Neural progenitor cell (in vitro differentiated cells): ENCODE measurements around the gene SEC14L1. TPM values are rescaled to one million over a fixed set of nuclear protein-coding genes. Genes with fewer than 3 reads are reported as not detected.

Experiments used
- DNase-seq: peaks from one replicate; pipeline ENCODE4 v3.0.0-alpha.2; 2016; ENCODE audit warnings: low spot score
- H2AFZ ChIP-seq: fragments of 200-600 bp; sonication (generic); replicated peaks from 2 replicates; pipeline ENCODE4 v1.6.1; 2016; ENCODE audit warnings: antibody characterized with exemption
- H3F3A ChIP-seq: fragments of 200-600 bp; sonication (generic); 2 replicates; pipeline ENCODE4 v1.6.1; 2016; ENCODE audit warnings: antibody characterized with exemption, low read depth
- H3K27ac ChIP-seq: fragments of 200-600 bp; sonication (generic); 2 replicates; pipeline ENCODE4 v1.5.1; 2016; ENCODE audit warnings: mild to moderate bottlenecking
- H3K27me3 ChIP-seq: fragments of 200-600 bp; sonication (generic); 2 replicates; pipeline ENCODE4 v1.6.1; 2016; ENCODE audit warnings: mild to moderate bottlenecking, moderate library complexity
- H3K36me3 ChIP-seq: fragments of 200-600 bp; sonication (generic); 2 replicates; pipeline ENCODE4 v1.5.1; 2016
- H3K4me1 ChIP-seq: fragments of 200-600 bp; sonication (generic); 2 replicates; pipeline ENCODE4 v1.6.1; 2016; ENCODE audit warnings: mixed run types
- H3K4me2 ChIP-seq: fragments of 200-600 bp; sonication (generic); 2 replicates; pipeline ENCODE4 v1.6.1; 2016
- H3K4me3 ChIP-seq: fragments of 200-600 bp; sonication (generic); 2 replicates; pipeline ENCODE4 v1.5.1; 2016
- H3K79me2 ChIP-seq: fragments of 200-600 bp; sonication (generic); 2 replicates; pipeline ENCODE4 v1.6.1; 2016; ENCODE audit warnings: low read depth
- H3K9ac ChIP-seq: fragments of 200-600 bp; sonication (generic); 2 replicates; pipeline ENCODE4 v1.6.1; 2016
- H3K9me3 ChIP-seq: fragments of 200-600 bp; sonication (generic); 2 replicates; pipeline ENCODE4 v1.5.1; 2016; ENCODE audit warnings: low read depth
- H4K20me1 ChIP-seq: fragments of 200-600 bp; sonication (generic); 2 replicates; pipeline ENCODE4 v1.6.1; 2016; ENCODE audit warnings: low read depth
- H3K27ac Mint-ChIP-seq: 3 replicates; pipeline ENCODE4 v1.8.0; 2021; ENCODE audit warnings: mixed read lengths
- H3K27me3 Mint-ChIP-seq: 2 replicates; pipeline ENCODE4 v1.8.0; 2022; ENCODE audit warnings: low read depth, mild to moderate bottlenecking, inconsistent platforms, moderate library complexity, mixed read lengths; ENCODE audit not compliant: insufficient read depth
- H3K36me3 Mint-ChIP-seq: 3 replicates; pipeline ENCODE4 v1.8.0; 2021; ENCODE audit warnings: mixed read lengths
- H3K4me1 Mint-ChIP-seq: 3 replicates; pipeline ENCODE4 v1.8.0; 2021; ENCODE audit warnings: mixed read lengths
- H3K4me3 Mint-ChIP-seq: 3 replicates; pipeline ENCODE4 v1.8.0; 2021; ENCODE audit warnings: mild to moderate bottlenecking, moderate library complexity, mixed read lengths
- H3K9me3 Mint-ChIP-seq: 3 replicates; pipeline ENCODE4 v1.8.0; 2020; ENCODE audit warnings: mixed read lengths
- CTCF ChIP-seq: fragments of 200-600 bp; sonication (generic); IDR thresholded peaks from 2 replicates; pipeline ENCODE4 v1.5.1; 2017; ENCODE audit warnings: antibody characterized with exemption, mild to moderate bottlenecking
- EZH2 ChIP-seq: fragments of 200-600 bp; sonication (generic); IDR thresholded peaks from 2 replicates; pipeline ENCODE4 v1.6.1; 2017; ENCODE audit warnings: antibody characterized with exemption, mild to moderate bottlenecking, moderate library complexity
- EZH2phosphoT487 ChIP-seq: fragments of 200-600 bp; sonication (generic); IDR thresholded peaks from 2 replicates; pipeline ENCODE4 v1.6.1; 2017; ENCODE audit warnings: antibody characterized with exemption
- total RNA-seq: library from RNA; depleted of rRNA; stranded (reverse); fragments of >200 nt; gene quantifications from 2 replicates; pipeline ENCODE4 v1.2.3, GENCODE V29; 2015; ENCODE audit warnings: low replicate concordance

SEC14L1 gene
- total RNA-seq, 1 donor from 2014 or later = 75.0 TPM

GRCh38 chr17:77233127-77233526 lies 92.4 kb downstream of the SEC14L1 start:
- Mint-ChIP-seq H3K36me3 (no peaks in the 10 kb centered on the region), H3K4me1 (peaks cover 8% of the 10 kb centered on the region), H3K9me3 (no peaks in the 10 kb centered on the region), H3K27me3 (peaks cover 10% of the 10 kb centered on the region), H3K27ac (no peak overlapping the region), H3K4me3 (no peak overlapping the region)
- Histone ChIP-seq H3K4me2 (no peak overlapping the region), H3K36me3 (no peaks in the 10 kb centered on the region), H3K9me3 (no peaks in the 10 kb centered on the region), H3K27ac (no peak overlapping the region), H2AFZ (no peak overlapping the region), H3K27me3 (no peaks in the 10 kb centered on the region), H3K4me3 (no peak overlapping the region), H3K79me2 (no peaks in the 10 kb centered on the region), H4K20me1 (no peaks in the 10 kb centered on the region), H3K4me1 (peaks cover 7% of the 10 kb centered on the region), H3K9ac (no peak overlapping the region), H3F3A (no peaks in the 10 kb centered on the region)
- no peak for TF ChIP-seq CTCF
- TF ChIP-seq EZH2 = no peak
- no peak for TF ChIP-seq EZH2phosphoT487
- DNase-seq = no peak

GRCh38 chr17:77233635-77234334 lies 93.0 kb downstream of the SEC14L1 start:
- no peaks in the 10 kb centered on the region for H3K9me3 ChIP-seq
- H3K36me3 Mint-ChIP-seq = no peaks in the 10 kb centered on the region
- H3K27ac Mint-ChIP-seq = no peak overlapping the region

GRCh38 chr17:77234695-77235094 lies 93.9 kb downstream of the SEC14L1 start:
- H3K27ac Mint-ChIP-seq = no peak overlapping the region
- H3K4me1 ChIP-seq = no peaks in the 10 kb centered on the region
- no peaks in the 10 kb centered on the region for H3K4me1 Mint-ChIP-seq
- no peak for DNase-seq
- H3K79me2 ChIP-seq = no peaks in the 10 kb centered on the region
- no peak overlapping the region for H3K9ac ChIP-seq
- H3K4me3 Mint-ChIP-seq = no peak overlapping the region
- H3K9me3 Mint-ChIP-seq = no peaks in the 10 kb centered on the region
- H3F3A ChIP-seq = no peaks in the 10 kb centered on the region
- H3K4me3 ChIP-seq = no peak overlapping the region
- no peaks in the 10 kb centered on the region for H3K27me3 ChIP-seq
- H3K27ac ChIP-seq = no peak overlapping the region
- H3K9me3 ChIP-seq = no peaks in the 10 kb centered on the region
- no peak overlapping the region for H3K4me2 ChIP-seq
- TF ChIP-seq EZH2phosphoT487 (no peak), EZH2 (no peak), CTCF (no peak)
- no peaks in the 10 kb centered on the region for H4K20me1 ChIP-seq
- H3K36me3 ChIP-seq = no peaks in the 10 kb centered on the region
- no peak overlapping the region for H2AFZ ChIP-seq
- peaks cover 5% of the 10 kb centered on the region for H3K27me3 Mint-ChIP-seq
- H3K36me3 Mint-ChIP-seq = no peaks in the 10 kb centered on the region

More at GRCh38 chr17:77233635-77234334, 93.0 kb downstream of the SEC14L1 start:
- Histone ChIP-seq H4K20me1 (no peaks in the 10 kb centered on the region), H3K4me2 (no peak overlapping the region), H3K9ac (no peak overlapping the region), H3K4me3 (no peak overlapping the region), H3K36me3 (no peaks in the 10 kb centered on the region), H3F3A (no peaks in the 10 kb centered on the region), H2AFZ (no peak overlapping the region), H3K27ac (no peak overlapping the region), H3K79me2 (no peaks in the 10 kb centered on the region), H3K27me3 (no peaks in the 10 kb centered on the region), H3K4me1 (peaks cover under 1% of the 10 kb centered on the region)
- no peak overlapping the region for H3K4me3 Mint-ChIP-seq
- TF ChIP-seq EZH2 (no peak), EZH2phosphoT487 (no peak), CTCF (no peak)
- H3K4me1 Mint-ChIP-seq = peaks cover 2% of the 10 kb centered on the region
- no peak for DNase-seq
- no peaks in the 10 kb centered on the region for H3K9me3 Mint-ChIP-seq
- peaks cover 8% of the 10 kb centered on the region for H3K27me3 Mint-ChIP-seq
